SK-N-SH treated with all-trans-retinoic acid at 6 μM for 48 hours (cell line): ENCODE results near the gene CELF1.

Experiments
- ARNTL ChIP-seq: fragments of 450-650 bp; formaldehyde crosslinking; IDR thresholded peaks from 2 replicates; pipeline ENCODE4 v1.5.0; 2020; ENCODE audit warnings: low read depth, mild to moderate bottlenecking, moderate library complexity, borderline replicate concordance
- BACH2 ChIP-seq: fragments of 250-450 bp; sonication (Bioruptor Pico); IDR thresholded peaks from 2 replicates; pipeline ENCODE4 v1.9.0; 2021; ENCODE audit warnings: mild to moderate bottlenecking, borderline replicate concordance
- CREB5 ChIP-seq: fragments of 250-450 bp; sonication (Bioruptor Pico); IDR thresholded peaks from 2 replicates; pipeline ENCODE4 v1.5.1; 2020; ENCODE audit warnings: low read depth, mild to moderate bottlenecking, moderate library complexity
- CSRNP3 ChIP-seq: fragments of 250-450 bp; sonication (Bioruptor Pico); IDR thresholded peaks from 2 replicates; pipeline ENCODE4 v1.5.1; 2021; ENCODE audit warnings: mild to moderate bottlenecking, moderate library complexity
- GLIS3 ChIP-seq: fragments of 250-450 bp; sonication (Bioruptor Pico); IDR thresholded peaks from 2 replicates; pipeline ENCODE4 v1.5.0; 2020; ENCODE audit warnings: mild to moderate bottlenecking, moderate library complexity
- PATZ1 ChIP-seq: fragments of 250-450 bp; sonication (Bioruptor Pico); IDR thresholded peaks from 2 replicates; pipeline ENCODE4 v1.8.0; 2020; ENCODE audit warnings: mild to moderate bottlenecking, moderate library complexity, borderline replicate concordance
- PPARA ChIP-seq: fragments of 250-450 bp; sonication (Bioruptor Pico); IDR thresholded peaks from 2 replicates; pipeline ENCODE4 v1.5.0; 2020; ENCODE audit warnings: mild to moderate bottlenecking, borderline replicate concordance
- RARB ChIP-seq: fragments of 250-450 bp; sonication (Bioruptor Pico); IDR thresholded peaks from 2 replicates; pipeline ENCODE4 v1.8.0; 2021; ENCODE audit warnings: mild to moderate bottlenecking, moderate library complexity
- TCF4 ChIP-seq: fragments of 250-450 bp; sonication (Bioruptor Pico); IDR thresholded peaks from 2 replicates; pipeline ENCODE4 v1.8.0; 2021; ENCODE audit warnings: mild to moderate bottlenecking, moderate library complexity, borderline replicate concordance

GRCh38 chr11:47443817-47444216, 109.1 kb downstream of the CELF1 start:
- TF ChIP-seq TCF4, result no peak
- no peak for TF ChIP-seq BACH2
- no peak for TF ChIP-seq RARB (CRISPR knock-in tag)
- no peak for TF ChIP-seq PPARA (CRISPR knock-in tag)
- TF ChIP-seq ARNTL (CRISPR knock-in tag), result no peak
- no peak for TF ChIP-seq GLIS3 (CRISPR knock-in tag)
- no peak for TF ChIP-seq CSRNP3 (CRISPR knock-in tag)
- no peak for TF ChIP-seq PATZ1 (CRISPR knock-in tag)
- TF ChIP-seq CREB5 (CRISPR knock-in tag), result no peak
